ENCODE measurements around the gene ZKSCAN3.

ZKSCAN3 gene

GRCh38 chr6:28371706-28372451, 22.1 kb downstream of the ZKSCAN3 start:
- H3K4me3 ChIP-seq (ENCODE audit: control insufficient read depth, low read depth, low read length), result no peak overlapping the region
- TF ChIP-seq CTCF (IDR thresholded peaks at IDR 0.05; ENCODE audit: control insufficient read depth, insufficient read depth, low read depth, low read length, missing control alignments), result no peak
- no peak for DNase-seq (ENCODE audit: low read depth)

- DNase-seq (ENCODE audit: low read depth), result no peak
- H3K4me3 ChIP-seq (ENCODE audit: control insufficient read depth, low read depth, low read length), result no peak overlapping the region
- TF ChIP-seq CTCF (IDR thresholded peaks at IDR 0.05; ENCODE audit: control insufficient read depth, insufficient read depth, low read depth, low read length, missing control alignments), result no peak
Measured at GRCh38 chr6:28373925-28374324, 24.2 kb downstream of the ZKSCAN3 start.

GRCh38 chr6:28377879-28378278, 28.1 kb downstream of the ZKSCAN3 start:
- no peak overlapping the region for H3K4me3 ChIP-seq (ENCODE audit: control insufficient read depth, low read depth, low read length)
- no peak for DNase-seq (ENCODE audit: low read depth)
- TF ChIP-seq CTCF (IDR thresholded peaks at IDR 0.05; ENCODE audit: control insufficient read depth, insufficient read depth, low read depth, low read length, missing control alignments), result no peak

GRCh38 chr6:28378644-28379043, 28.9 kb downstream of the ZKSCAN3 start:
- no peak for DNase-seq (ENCODE audit: low read depth)
- no peak for TF ChIP-seq CTCF (IDR thresholded peaks at IDR 0.05; ENCODE audit: control insufficient read depth, insufficient read depth, low read depth, low read length, missing control alignments)
- no peak overlapping the region for H3K4me3 ChIP-seq (ENCODE audit: control insufficient read depth, low read depth, low read length)

GRCh38 chr6:28380381-28380780, 30.6 kb downstream of the ZKSCAN3 start:
- DNase-seq (ENCODE audit: low read depth), result no peak
- H3K4me3 ChIP-seq (ENCODE audit: control insufficient read depth, low read depth, low read length), result no peak overlapping the region

More at GRCh38 chr6:28380381-28380780, 30.6 kb downstream of the ZKSCAN3 start:
- TF ChIP-seq CTCF (IDR thresholded peaks at IDR 0.05; ENCODE audit: control insufficient read depth, insufficient read depth, low read depth, low read length, missing control alignments), result no peak

Data from AG09309 (cell line).